ENCODE measurements around the gene APOD.

DNA sequence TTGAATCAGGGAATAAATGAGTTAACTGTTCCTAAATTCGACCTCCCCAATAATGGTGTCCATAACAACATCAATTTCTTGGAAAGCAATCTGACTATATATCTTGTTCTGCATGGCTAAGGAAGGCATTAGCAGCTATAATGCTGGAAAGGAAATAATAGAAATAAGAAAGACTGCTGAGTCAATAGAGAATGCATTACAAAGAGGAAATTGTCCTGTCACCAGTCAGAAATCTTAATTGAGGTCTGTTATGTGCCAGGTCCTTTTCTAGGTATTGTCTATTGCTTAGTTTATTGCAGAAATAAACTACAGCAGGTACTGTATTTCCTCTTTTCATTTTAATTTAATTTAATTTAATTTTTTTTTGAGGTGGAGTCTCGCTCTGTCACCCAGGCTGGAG, 34.8 kb downstream of the APOD start:
- TF ChIP-seq, protein P1, sequence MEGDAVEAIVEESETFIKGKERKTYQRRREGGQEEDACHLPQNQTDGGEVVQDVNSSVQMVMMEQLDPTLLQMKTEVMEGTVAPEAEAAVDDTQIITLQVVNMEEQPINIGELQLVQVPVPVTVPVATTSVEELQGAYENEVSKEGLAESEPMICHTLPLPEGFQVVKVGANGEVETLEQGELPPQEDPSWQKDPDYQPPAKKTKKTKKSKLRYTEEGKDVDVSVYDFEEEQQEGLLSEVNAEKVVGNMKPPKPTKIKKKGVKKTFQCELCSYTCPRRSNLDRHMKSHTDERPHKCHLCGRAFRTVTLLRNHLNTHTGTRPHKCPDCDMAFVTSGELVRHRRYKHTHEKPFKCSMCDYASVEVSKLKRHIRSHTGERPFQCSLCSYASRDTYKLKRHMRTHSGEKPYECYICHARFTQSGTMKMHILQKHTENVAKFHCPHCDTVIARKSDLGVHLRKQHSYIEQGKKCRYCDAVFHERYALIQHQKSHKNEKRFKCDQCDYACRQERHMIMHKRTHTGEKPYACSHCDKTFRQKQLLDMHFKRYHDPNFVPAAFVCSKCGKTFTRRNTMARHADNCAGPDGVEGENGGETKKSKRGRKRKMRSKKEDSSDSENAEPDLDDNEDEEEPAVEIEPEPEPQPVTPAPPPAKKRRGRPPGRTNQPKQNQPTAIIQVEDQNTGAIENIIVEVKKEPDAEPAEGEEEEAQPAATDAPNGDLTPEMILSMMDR (conservative IDR thresholded peaks at IDR 0.05; ENCODE audit: low read depth, low read length) = no peak
- TF ChIP-seq ELK1 (IDR thresholded peaks at IDR 0.05; ENCODE audit: borderline replicate concordance, low read depth, low read length) (no peak), RAD21 (IDR thresholded peaks at IDR 0.05; ENCODE audit: low read length) (no peak), MXI1 (IDR thresholded peaks at IDR 0.05; ENCODE audit: borderline replicate concordance, low read depth, low read length) (no peak), POLR2A (IDR thresholded peaks at IDR 0.05; ENCODE audit: low read depth, low read length) (no peak), NFE2L2 (IDR thresholded peaks at IDR 0.05; ENCODE audit: low read depth, low read length) (no peak), SMC3 (IDR thresholded peaks at IDR 0.05; ENCODE audit: low read depth, low read length) (no peak), MAFK (IDR thresholded peaks at IDR 0.05; ENCODE audit: low read depth, low read length) (no peak), RFX5 (IDR thresholded peaks at IDR 0.05; ENCODE audit: low read depth, low read length) (no peak), MAZ (IDR thresholded peaks at IDR 0.05; ENCODE audit: borderline replicate concordance, low read depth, low read length) (no peak), BHLHE40 (IDR thresholded peaks at IDR 0.05; ENCODE audit: low read depth, low read length) (no peak), CHD1 (IDR thresholded peaks at IDR 0.05; ENCODE audit: low read depth, low read length) (no peak), CEBPB (IDR thresholded peaks at IDR 0.05; ENCODE audit: low read depth, low read length) (no peak)
- TF ChIP-seq, protein P2, sequence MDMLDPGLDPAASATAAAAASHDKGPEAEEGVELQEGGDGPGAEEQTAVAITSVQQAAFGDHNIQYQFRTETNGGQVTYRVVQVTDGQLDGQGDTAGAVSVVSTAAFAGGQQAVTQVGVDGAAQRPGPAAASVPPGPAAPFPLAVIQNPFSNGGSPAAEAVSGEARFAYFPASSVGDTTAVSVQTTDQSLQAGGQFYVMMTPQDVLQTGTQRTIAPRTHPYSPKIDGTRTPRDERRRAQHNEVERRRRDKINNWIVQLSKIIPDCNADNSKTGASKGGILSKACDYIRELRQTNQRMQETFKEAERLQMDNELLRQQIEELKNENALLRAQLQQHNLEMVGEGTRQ (IDR thresholded peaks at IDR 0.05; ENCODE audit: low read depth, low read length) = no peak

Data from IMR-90 (cell line).